ENCODE measurements around the gene STK40. TPM values are rescaled to one million over a fixed set of nuclear protein-coding genes. Genes with fewer than 3 reads are reported as not detected.

Gene STK40
- polyA plus RNA-seq, 3 donors from 2014 or later = 43.3 to 101 (median 61.5) TPM

DNA sequence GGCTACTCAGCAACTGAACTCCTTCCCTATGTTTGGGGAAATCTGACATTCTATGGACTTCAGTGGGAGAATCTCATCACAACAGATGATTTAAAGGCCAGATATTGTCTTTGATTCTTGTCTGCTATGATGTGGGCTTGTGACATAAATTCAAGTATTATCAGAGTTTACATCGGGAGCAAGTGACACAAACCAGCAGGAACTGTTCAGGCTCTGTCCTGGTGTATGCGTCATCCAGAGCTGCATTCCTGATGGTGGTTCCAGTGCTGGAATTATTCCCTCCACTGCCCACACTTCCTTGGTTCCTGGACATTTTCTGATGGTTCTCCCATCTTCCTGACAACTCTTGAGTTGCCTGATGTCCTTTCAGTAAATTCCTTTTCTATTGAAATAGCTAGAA lies 22.8 kb upstream of the STK40 start:
- Mint-ChIP-seq H3K4me3 (no peak overlapping the region), H3K9me3 (no peaks in the 10 kb centered on the region), H3K27me3 (ENCODE audit: low read depth in 3 of 3) (peaks cover 0 to 2% (median 0%) of the 10 kb centered on the region in 3 donors), H3K4me1 (peaks cover 5 to 11% of the 10 kb centered on the region in 2 donors), H3K36me3 (peaks cover 20 to 31% (median 31%) of the 10 kb centered on the region in 3 donors), H3K27ac (peak overlapping the region in 1 of 6 donors; percentile 45)
- no peak for DNase-seq

DNA sequence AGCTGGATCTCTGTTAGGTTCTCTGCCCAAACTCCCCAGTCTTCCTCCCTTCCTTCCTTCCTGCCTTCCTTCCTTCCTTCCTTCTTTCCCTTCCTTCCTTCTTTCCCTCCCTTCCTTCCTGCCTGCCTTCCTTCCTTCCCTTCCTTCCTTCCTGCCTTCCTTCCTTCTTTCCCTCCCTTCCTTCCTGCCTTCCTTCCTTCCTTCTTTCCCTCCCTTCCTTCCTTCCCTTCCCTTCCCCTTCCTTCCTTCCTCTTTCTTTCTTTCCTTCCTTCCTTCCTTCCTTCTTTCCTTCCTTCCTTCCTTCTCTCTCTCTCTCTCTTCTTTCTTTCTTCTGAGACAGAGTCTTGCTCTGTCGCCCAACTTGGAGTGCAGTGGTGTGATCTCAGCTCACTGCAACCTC lies 20.7 kb upstream of the STK40 start:
- DNase-seq = no peak
- H3K9me3 Mint-ChIP-seq = no peaks in the 10 kb centered on the region
- peak overlapping the region in 1 of 6 donors; percentile 77 for H3K27ac Mint-ChIP-seq
- H3K27me3 Mint-ChIP-seq (ENCODE audit: low read depth in 3 of 3) = peaks cover 0 to 3% (median 0%) of the 10 kb centered on the region in 3 donors
- peaks cover 14 to 17% of the 10 kb centered on the region in 2 donors for H3K4me1 Mint-ChIP-seq
- H3K36me3 Mint-ChIP-seq = peaks cover 19 to 31% (median 28%) of the 10 kb centered on the region in 3 donors
- no peak overlapping the region for H3K4me3 Mint-ChIP-seq

DNA sequence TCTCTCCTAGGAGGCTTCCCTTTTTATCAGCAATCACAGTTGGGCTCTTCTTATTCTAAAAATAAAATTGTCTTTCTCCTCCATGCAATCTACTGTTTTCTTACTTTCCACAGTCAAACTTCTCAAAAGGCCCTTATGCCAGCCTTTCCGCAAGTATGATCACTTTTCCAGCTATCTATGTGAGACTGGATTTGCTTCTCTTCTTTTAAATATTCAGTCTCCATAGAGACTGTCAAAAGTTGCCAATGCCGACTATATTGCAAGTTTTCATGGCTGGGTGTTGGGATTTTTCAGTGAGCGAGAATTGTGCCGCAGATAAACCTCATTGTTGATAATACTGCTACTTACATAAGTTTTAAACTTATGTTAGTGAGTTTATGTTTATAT lies 16.8 kb upstream of the STK40 start:
- H3K36me3 Mint-ChIP-seq = peaks cover 8 to 15% (median 13%) of the 10 kb centered on the region in 3 donors
- H3K27ac Mint-ChIP-seq = peak overlapping the region; percentile 68 to 98 (median 96)
- peak overlapping the region; percentile 32 to 96 (median 76) for H3K4me3 Mint-ChIP-seq
- DNase-seq = no peak
- no peaks in the 10 kb centered on the region for H3K9me3 Mint-ChIP-seq
- peaks cover 38 to 46% of the 10 kb centered on the region in 2 donors for H3K4me1 Mint-ChIP-seq
- peaks cover 11 to 14% (median 13%) of the 10 kb centered on the region in 3 donors for H3K27me3 Mint-ChIP-seq (ENCODE audit: low read depth in 3 of 3)

DNA sequence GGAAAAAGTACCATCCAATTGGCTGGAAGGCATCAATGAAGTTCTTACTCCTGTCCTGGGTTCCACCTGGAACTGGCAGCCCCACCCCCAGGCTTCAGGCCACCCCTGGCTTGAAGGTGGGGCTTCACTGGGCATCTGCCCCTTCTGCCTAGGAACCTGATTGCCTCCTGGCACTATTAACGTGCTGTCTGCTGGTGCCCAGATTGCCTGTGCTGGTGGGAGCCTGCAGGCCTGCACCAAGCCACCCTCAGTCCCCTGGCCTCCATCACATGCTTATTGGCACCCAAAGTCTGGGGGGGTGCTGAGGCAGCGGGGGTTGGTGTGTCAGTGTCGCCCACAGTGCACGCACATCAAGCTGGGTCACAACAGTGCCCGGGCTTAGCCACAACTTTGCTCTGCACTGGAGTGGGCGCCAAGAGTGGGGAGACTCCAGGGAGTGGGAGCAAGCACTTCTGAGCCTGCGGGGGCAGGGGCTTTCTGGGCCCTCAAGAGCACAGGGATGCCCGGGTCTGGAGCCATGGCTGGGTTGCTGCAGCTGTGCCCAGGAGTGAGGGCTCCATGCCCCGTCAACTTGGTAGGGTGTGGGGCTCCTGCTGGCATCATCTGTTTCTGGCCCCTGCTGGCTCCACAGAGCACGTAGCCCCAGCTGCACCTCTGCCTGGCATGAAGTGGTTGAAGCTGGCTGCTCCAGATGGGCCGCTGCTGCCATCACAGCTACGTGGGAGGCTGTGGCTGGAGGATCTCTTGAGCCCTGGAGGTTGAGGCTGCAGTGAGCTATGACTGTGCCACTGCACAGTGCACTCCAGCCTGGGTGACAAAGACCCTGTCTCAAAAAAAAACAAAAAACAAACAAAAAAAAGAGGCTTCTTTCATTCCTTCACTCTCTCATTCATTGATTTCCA lies 16.1 kb upstream of the STK40 start:
- Mint-ChIP-seq H3K27ac (peak overlapping the region; percentile 95 to 98 (median 96)), H3K9me3 (no peaks in the 10 kb centered on the region), H3K27me3 (ENCODE audit: low read depth in 3 of 3) (peaks cover 11 to 15% (median 14%) of the 10 kb centered on the region in 3 donors)

DNA sequence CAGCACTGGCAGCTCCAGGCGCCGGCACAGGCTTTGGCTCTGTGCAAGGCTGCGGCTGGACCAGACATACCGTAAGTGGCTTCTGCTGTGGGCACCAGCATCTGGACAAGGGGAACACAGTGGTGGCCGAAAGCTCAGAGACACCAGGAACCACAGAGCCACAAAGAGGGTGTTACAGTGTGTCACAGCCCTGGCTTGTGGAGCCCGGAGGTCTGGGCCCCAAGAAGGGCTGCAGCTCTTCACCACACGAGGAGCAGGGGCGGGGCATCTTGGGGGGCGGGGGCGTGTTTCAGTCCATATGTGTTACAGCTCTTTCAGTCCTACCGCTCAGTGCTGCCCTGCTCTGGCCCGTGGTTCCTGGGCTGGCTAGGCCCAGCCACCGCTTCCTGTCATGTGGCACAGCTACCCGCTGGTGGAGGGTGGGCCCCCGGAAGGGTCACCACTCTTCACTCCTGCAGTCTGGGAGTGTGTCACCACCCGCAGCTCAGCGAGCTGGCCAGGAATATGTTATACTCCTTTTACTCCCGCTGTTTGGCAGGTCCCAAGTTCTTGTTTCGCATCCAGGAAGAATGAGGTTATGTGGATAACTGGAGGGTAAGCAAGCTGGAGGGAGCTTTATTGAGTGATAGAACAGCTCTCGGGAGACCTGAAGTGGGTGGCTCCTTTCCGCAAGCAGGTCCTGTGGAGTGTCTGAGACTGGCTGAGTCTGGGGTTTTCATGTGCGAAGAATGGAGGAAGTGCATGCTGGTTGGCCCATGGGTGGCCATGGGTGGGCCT lies 15.3 kb upstream of the STK40 start:
- Mint-ChIP-seq H3K4me1 (peaks cover 51 to 60% of the 10 kb centered on the region in 2 donors), H3K9me3 (no peaks in the 10 kb centered on the region), H3K27ac (peak overlapping the region; percentile 95 to 98 (median 96)), H3K4me3 (peak overlapping the region; percentile 84 to 96 (median 88)), H3K36me3 (peaks cover under 1 to 6% (median under 1%) of the 10 kb centered on the region in 3 donors), H3K27me3 (ENCODE audit: low read depth in 3 of 3) (peaks cover 11 to 15% (median 14%) of the 10 kb centered on the region in 3 donors)
- peak; percentile 87 to 88 (median 88) for DNase-seq

More for the DNA sequence above, 16.1 kb upstream of the STK40 start:
- H3K4me3 Mint-ChIP-seq = peak overlapping the region; percentile 84 to 96 (median 88)
- peaks cover 44 to 52% of the 10 kb centered on the region in 2 donors for H3K4me1 Mint-ChIP-seq
- H3K36me3 Mint-ChIP-seq = peaks cover 6 to 9% (median 7%) of the 10 kb centered on the region in 3 donors
- no peak for DNase-seq

DNA sequence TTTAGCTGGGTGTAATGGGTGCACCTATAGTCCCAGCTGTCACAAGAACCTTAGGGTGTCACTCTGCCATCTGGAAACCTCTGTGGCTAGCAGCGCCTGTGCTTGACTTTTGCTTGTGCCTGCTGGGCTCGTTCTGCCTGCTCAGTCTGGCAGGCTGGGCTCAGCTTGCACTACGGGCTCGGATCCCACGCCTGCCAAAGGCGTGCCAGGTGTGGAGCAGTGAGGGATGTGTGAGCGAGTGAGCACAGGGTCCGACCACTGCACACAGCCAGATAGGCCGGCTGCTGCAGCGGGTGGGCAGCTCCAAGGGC lies 14.7 kb upstream of the STK40 start:
- H3K4me1 Mint-ChIP-seq = peaks cover 51 to 60% of the 10 kb centered on the region in 2 donors
- H3K27me3 Mint-ChIP-seq (ENCODE audit: low read depth in 3 of 3) = peaks cover 11 to 15% (median 14%) of the 10 kb centered on the region in 3 donors
- no peak for DNase-seq
- H3K36me3 Mint-ChIP-seq = peaks cover 0 to 6% (median 0%) of the 10 kb centered on the region in 3 donors
- H3K27ac Mint-ChIP-seq = peak overlapping the region; percentile 95 to 98 (median 96)
- H3K9me3 Mint-ChIP-seq = no peaks in the 10 kb centered on the region
- H3K4me3 Mint-ChIP-seq = peak overlapping the region; percentile 84 to 96 (median 88)

DNA sequence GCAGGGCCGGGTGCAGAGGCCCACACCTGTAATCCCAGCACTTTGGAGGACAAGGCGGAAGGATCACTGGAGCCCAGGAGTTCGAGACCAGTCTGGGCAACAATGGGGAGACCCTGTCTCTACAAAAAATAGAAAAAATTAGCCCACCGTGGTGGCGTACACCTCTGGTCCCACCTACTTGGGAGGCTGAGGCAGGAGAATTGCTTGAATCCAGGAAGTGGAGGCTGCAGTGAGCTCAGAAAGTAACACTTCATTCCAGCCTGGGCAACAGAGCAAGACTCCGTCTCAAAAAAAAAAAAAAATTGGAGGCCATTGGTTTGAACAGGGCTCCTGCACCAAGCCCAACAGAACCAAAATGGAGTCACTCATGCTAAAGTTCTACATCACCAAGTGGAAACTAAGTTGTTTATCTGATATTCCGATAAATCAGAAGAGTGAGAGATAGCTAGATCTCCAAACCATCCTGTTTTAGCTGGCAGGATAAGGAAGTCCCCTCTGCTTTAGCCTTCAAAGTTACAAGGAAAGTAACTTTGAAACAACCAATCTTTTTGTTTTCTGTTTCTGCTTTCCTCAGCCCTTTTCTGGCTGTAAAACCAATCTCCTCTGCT lies 12.8 kb upstream of the STK40 start:
- peaks cover 11 to 15% (median 14%) of the 10 kb centered on the region in 3 donors for H3K27me3 Mint-ChIP-seq (ENCODE audit: low read depth in 3 of 3)
- H3K36me3 Mint-ChIP-seq = peaks cover 0 to 3% (median 3%) of the 10 kb centered on the region in 3 donors
- no peak for DNase-seq
- peak overlapping the region; percentile 92 to 100 (median 98) for H3K27ac Mint-ChIP-seq
- peaks cover 53 to 67% of the 10 kb centered on the region in 2 donors for H3K4me1 Mint-ChIP-seq
- no peaks in the 10 kb centered on the region for H3K9me3 Mint-ChIP-seq
- peak overlapping the region; percentile 96 to 100 (median 99) for H3K4me3 Mint-ChIP-seq

DNA sequence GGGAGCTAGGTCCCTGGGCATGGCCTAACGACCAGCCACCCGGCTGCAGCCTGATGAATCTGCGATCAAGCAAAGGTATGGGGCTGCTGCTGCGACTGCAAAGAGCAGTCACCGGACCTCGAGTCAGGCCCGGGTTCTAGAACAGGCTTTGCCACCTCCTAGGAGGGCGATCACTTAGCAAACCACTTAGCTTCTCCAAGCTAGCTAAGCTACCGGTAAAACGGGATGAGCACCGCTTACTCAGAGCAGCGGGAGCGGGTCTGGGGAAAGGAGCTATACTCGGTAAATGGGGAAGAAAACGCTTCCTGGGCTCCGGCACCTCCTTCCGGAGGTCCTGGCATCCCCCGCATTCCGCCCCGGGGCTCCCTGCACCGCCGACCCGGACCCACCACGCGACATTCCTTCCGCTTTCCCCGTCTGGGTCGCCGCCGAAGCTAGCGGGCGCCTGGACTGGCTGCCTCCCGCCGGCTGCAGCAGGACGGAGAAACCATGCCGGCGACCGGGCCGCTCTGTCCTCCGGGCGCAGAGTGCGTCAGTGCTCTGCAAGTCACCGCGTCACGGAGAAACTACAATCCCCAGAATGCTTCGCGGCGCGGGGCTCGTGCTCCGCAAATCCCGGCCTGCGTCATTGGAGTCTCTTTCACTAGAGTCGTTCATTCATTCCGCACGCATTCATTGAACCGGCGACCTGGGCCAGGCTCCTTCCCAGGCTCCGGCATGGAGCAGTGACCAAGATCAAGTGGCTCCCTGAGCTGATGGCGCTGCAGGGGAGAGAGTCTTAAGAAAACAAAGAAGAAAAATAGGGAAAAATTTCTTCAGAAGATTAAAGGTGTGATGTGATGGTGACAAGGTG lies 11.9 kb upstream of the STK40 start, which contains the start of gene LSM10:
Gene LSM10, minus strand, starts transcription at position 531 of the 853 bp plus-strand sequence. CDS start 3,779 bp downstream, outside the sequence.
- Mint-ChIP-seq H3K27ac (peak within 1 kb of the TSS; percentile 92 to 100 (median 98)), H3K36me3 (peaks cover 0 to 3% (median 3%) of the 10 kb centered on the region in 3 donors), H3K27me3 (ENCODE audit: low read depth in 3 of 3) (peaks cover 11 to 15% (median 14%) of the 10 kb centered on the region in 3 donors), H3K9me3 (no peaks in the 10 kb centered on the region), H3K4me3 (peak within 1 kb of the TSS; percentile 96 to 100 (median 99)), H3K4me1 (peaks cover 56 to 69% of the 10 kb centered on the region in 2 donors)
- DNase-seq = peak; percentile 84 to 85 (median 84)

DNA sequence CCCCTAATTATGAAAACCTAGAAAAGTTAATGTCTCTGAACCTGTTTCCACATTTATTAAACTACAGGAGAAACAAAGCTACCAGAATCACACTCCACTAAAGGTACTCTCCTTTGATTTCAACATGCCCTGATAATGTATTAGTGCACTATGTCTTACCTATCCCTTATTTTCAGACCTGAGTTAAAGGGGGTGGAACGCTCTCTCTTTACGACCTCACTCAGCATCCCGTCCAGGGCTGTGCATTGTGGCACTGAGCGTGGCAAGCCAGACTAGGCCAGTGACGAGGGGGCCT lies 11.3 kb upstream of the STK40 start:
- Mint-ChIP-seq H3K4me3 (peak overlapping the region; percentile 96 to 100 (median 99)), H3K36me3 (peaks cover 0 to 6% (median 3%) of the 10 kb centered on the region in 3 donors), H3K27ac (peak overlapping the region; percentile 92 to 100 (median 98)), H3K4me1 (peaks cover 52 to 63% of the 10 kb centered on the region in 2 donors), H3K9me3 (no peaks in the 10 kb centered on the region), H3K27me3 (ENCODE audit: low read depth in 3 of 3) (peaks cover 11 to 15% (median 14%) of the 10 kb centered on the region in 3 donors)
- peak in 1 of 3 donors; percentile 14 for DNase-seq

DNA sequence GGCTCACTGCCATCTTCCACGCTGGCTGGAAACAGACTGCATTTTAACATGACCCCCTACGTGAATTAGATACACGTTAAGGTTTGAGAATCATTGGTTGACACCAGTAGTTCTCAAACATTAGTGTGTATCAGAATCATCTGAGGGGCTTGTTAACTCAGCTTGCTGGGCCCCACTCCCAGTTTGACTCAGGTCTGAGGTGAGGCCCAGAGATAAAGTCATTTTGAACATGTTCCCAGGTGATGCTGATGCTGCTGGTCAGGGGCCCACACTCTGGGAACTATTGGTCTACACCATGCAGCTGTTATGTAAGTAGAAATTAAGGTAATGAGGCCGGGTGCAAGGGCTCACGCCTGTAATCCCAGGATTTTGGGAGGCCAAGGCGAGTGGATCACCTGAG lies 10.6 kb upstream of the STK40 start:
- peaks cover 0 to 10% (median 5%) of the 10 kb centered on the region in 3 donors for H3K36me3 Mint-ChIP-seq
- H3K9me3 Mint-ChIP-seq = no peaks in the 10 kb centered on the region

DNA sequence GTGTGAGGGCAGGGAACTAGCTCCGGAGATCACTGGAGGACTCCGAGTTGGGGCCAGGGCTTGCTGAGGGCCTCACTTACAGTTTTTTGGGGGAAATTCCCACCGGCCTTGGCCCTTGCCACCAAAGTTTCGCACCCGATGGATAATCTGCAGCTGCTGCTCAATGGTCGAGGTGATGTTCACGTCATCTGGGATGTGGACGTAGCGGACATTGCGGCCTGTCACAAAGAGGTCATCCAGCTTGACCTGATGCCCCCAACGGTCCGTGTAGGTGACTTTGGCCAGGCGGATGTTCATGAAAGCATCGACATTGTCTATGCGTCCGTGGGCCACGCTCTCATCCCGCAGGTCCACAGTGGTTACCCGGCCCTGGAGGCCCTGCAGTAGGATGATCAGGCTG lies 8.0 kb upstream of the STK40 start:
- Mint-ChIP-seq H3K9me3 (no peaks in the 10 kb centered on the region), H3K27ac (no peak overlapping the region), H3K27me3 (ENCODE audit: low read depth in 3 of 3) (peaks cover 4 to 8% (median 6%) of the 10 kb centered on the region in 3 donors), H3K4me1 (peaks cover 29 to 35% of the 10 kb centered on the region in 2 donors), H3K36me3 (peaks cover 0 to 12% (median 8%) of the 10 kb centered on the region in 3 donors), H3K4me3 (no peak overlapping the region)
- DNase-seq = no peak

More for the DNA sequence above, 10.6 kb upstream of the STK40 start:
- H3K27ac Mint-ChIP-seq = peak overlapping the region in 4 of 6 donors; percentile 70 to 97 (median 86)
- peak overlapping the region; percentile 48 to 100 (median 97) for H3K4me3 Mint-ChIP-seq
- DNase-seq = no peak
- H3K27me3 Mint-ChIP-seq (ENCODE audit: low read depth in 3 of 3) = peaks cover 11 to 14% (median 13%) of the 10 kb centered on the region in 3 donors
- peaks cover 45 to 57% of the 10 kb centered on the region in 2 donors for H3K4me1 Mint-ChIP-seq

DNA sequence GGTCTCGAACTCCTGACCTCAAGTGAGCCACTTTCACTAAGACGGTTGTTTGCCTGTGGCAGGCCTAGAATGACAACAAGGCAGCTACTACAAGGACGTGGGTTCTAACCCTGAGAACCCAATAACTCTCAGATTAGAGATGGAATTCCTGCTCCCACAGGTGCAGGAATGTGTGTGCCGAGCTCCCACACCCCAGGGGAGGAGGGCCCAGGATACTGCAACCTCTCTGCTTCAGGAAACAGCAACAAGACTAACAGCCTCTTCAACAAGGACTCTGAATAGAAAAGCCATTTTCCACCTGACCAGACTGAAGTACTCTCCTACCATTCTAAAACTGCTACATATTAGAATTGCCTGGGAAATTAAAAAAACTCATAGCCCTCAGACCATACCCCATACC lies 7.1 kb upstream of the STK40 start:
- H3K36me3 Mint-ChIP-seq = peaks cover 0 to 12% (median 8%) of the 10 kb centered on the region in 3 donors
- no peak overlapping the region for H3K27ac Mint-ChIP-seq
- H3K4me1 Mint-ChIP-seq = peaks cover 25 to 29% of the 10 kb centered on the region in 2 donors
- H3K9me3 Mint-ChIP-seq = no peaks in the 10 kb centered on the region
- DNase-seq = no peak
- peaks cover 2 to 5% (median 3%) of the 10 kb centered on the region in 3 donors for H3K27me3 Mint-ChIP-seq (ENCODE audit: low read depth in 3 of 3)
- H3K4me3 Mint-ChIP-seq = no peak overlapping the region
